IMR-90 (cell line): ENCODE results near the gene CALML3. TPM values are rescaled to one million over a fixed set of nuclear protein-coding genes. Genes with fewer than 3 reads are reported as not detected.

ENCODE experiments used
- ATAC-seq: fragments of 200-7000 bp; cut with Tn5 transposase; 2 replicates; pipeline ENCODE4 v1.9.1; 2020; ENCODE audit warnings: low read depth, mild to moderate bottlenecking, moderate library complexity
- BruUV-seq: library from RNA; stranded (reverse); fragments of 400-500 nt; replicated peaks from 2 replicates; lab custom pipeline; 2021; lab: Mats Ljungman, UMichigan
- CTCF ChIA-PET: fragments of 300-600 bp; formaldehyde crosslinking; extraction: SDS; loops from one replicate; lab custom pipeline; 2021; ENCODE audit warnings: antibody characterized with exemption; lab: Yijun Ruan, JAX
- POLR2A ChIA-PET: fragments of 300-600 bp; sonication (Branson Sonifier 250); formaldehyde crosslinking; loops from one replicate; lab custom pipeline; 2022; ENCODE audit warnings: antibody characterized with exemption; ENCODE audit not compliant: unreplicated experiment; lab: Charles Lee
- DNase-seq: peaks from one replicate; pipeline ENCODE4 v3.0.0; 2013
- H2AFZ ChIP-seq: replicated peaks from 2 replicates; pipeline ENCODE3; 2013; ENCODE audit warnings: low read length, mild to moderate bottlenecking; ENCODE audit not compliant: poor library complexity
- H2AK5ac ChIP-seq: 2 replicates; pipeline ENCODE4 v1.6.1; 2013; ENCODE audit warnings: low read depth, low read length, inconsistent platforms
- H2AK9ac ChIP-seq: replicated peaks from 2 replicates; pipeline ENCODE3; 2013; ENCODE audit warnings: mild to moderate bottlenecking, low read depth, low read length, moderate library complexity; ENCODE audit not compliant: poor library complexity
- H2BK120ac ChIP-seq: 2 replicates; pipeline ENCODE4 v1.6.1; 2013; ENCODE audit warnings: low read depth, low read length, inconsistent platforms
- H2BK15ac ChIP-seq: 3 replicates; pipeline ENCODE4 v1.6.1; 2013; ENCODE audit warnings: low read depth, low read length, inconsistent platforms
- H2BK20ac ChIP-seq: 2 replicates; pipeline ENCODE4 v1.6.1; 2013; ENCODE audit warnings: low read depth, mild to moderate bottlenecking, inconsistent platforms, low read length, moderate library complexity
- H2BK5ac ChIP-seq: 2 replicates; pipeline ENCODE4 v1.6.1; 2013; ENCODE audit warnings: mild to moderate bottlenecking, low read depth, low read length, inconsistent platforms; ENCODE audit not compliant: poor library complexity, severe bottlenecking
- H3K14ac ChIP-seq: replicated peaks from 2 replicates; pipeline ENCODE4 v1.6.1; 2013; ENCODE audit warnings: low read depth, low read length, inconsistent platforms
- H3K18ac ChIP-seq: 2 replicates; pipeline ENCODE4 v1.6.1; 2013; ENCODE audit warnings: low read depth, low read length, control low read depth
- H3K23ac ChIP-seq: 2 replicates; pipeline ENCODE4 v1.6.1; 2013; ENCODE audit warnings: low read depth, low read length, inconsistent platforms
- H3K27ac ChIP-seq: 2 replicates; pipeline ENCODE4 v1.5.1; 2013; ENCODE audit warnings: mild to moderate bottlenecking, control low read depth, low read length; ENCODE audit not compliant: insufficient read depth
- H3K27me3 ChIP-seq: 2 replicates; pipeline ENCODE4 v1.6.1; 2013; ENCODE audit warnings: low read length; ENCODE audit not compliant: control insufficient read depth, insufficient read depth
- H3K36me3 ChIP-seq: 2 replicates; pipeline ENCODE4 v1.6.1; 2013; ENCODE audit warnings: low read length, mixed read lengths; ENCODE audit not compliant: control insufficient read depth, insufficient read depth
- H3K4ac ChIP-seq: 2 replicates; pipeline ENCODE4 v1.6.1; 2013; ENCODE audit warnings: low read depth, low read length, inconsistent platforms
- H3K4me1 ChIP-seq: 2 replicates; pipeline ENCODE4 v1.6.1; 2013; ENCODE audit warnings: low read length, mixed read lengths; ENCODE audit not compliant: control insufficient read depth, insufficient read depth
- H3K4me2 ChIP-seq: 2 replicates; pipeline ENCODE4 v1.6.1; 2013; ENCODE audit warnings: low read depth, mild to moderate bottlenecking, control low read depth, low read length, moderate library complexity
- H3K4me3 ChIP-seq: 2 replicates; pipeline ENCODE4 v1.5.1; 2013; ENCODE audit warnings: low read depth, mild to moderate bottlenecking, control low read depth, low read length, moderate library complexity; ENCODE audit not compliant: insufficient read depth
- H3K56ac ChIP-seq: 2 replicates; pipeline ENCODE4 v1.6.1; 2013; ENCODE audit warnings: low read length, inconsistent platforms; ENCODE audit not compliant: insufficient read depth; ENCODE audit errors: extremely low read depth
- H3K79me1 ChIP-seq, 2 experiments: 2 replicates each; pipeline ENCODE4 v1.6.1; 2013; ENCODE audit warnings: low read length in 2 of 2, inconsistent platforms in 1 of 2, low read depth in 1 of 2
- H3K9ac ChIP-seq: 2 replicates; pipeline ENCODE4 v1.6.1; 2013; ENCODE audit warnings: low read depth, low read length, control low read depth
- H3K9me1 ChIP-seq: 2 replicates; pipeline ENCODE4 v1.6.1; 2013; ENCODE audit warnings: low read length, inconsistent platforms; ENCODE audit not compliant: insufficient read depth
- H3K9me3 ChIP-seq: 2 replicates; pipeline ENCODE4 v1.6.1; 2013; ENCODE audit warnings: low read length; ENCODE audit not compliant: control insufficient read depth, insufficient read depth
- H4K20me1 ChIP-seq: 2 replicates; pipeline ENCODE4 v1.6.1; 2013; ENCODE audit warnings: low read length, inconsistent platforms; ENCODE audit not compliant: insufficient read depth
- H4K5ac ChIP-seq: 2 replicates; pipeline ENCODE4 v1.6.1; 2013; ENCODE audit warnings: mild to moderate bottlenecking, low read depth, low read length, control low read depth
- H4K8ac ChIP-seq, 2 experiments: 2 replicates each; pipeline ENCODE4 v1.6.1; 2013; ENCODE audit warnings: low read depth in 2 of 2, low read length in 2 of 2, control low read depth in 1 of 2, inconsistent platforms in 1 of 2
- H4K91ac ChIP-seq: 2 replicates; pipeline ENCODE4 v1.6.1; 2013; ENCODE audit warnings: low read depth, low read length, inconsistent platforms; ENCODE audit not compliant: insufficient read depth
- CHD1 ChIP-seq: IDR thresholded peaks from 2 replicates; pipeline ENCODE4 v1.6.1; 2012; ENCODE audit warnings: low read depth, low read length, improper control_type of control experiment
- CTCF ChIP-seq: conservative IDR thresholded peaks from 2 replicates; pipeline ENCODE4 v1.5.1; 2012; ENCODE audit warnings: mild to moderate bottlenecking, low read depth, low read length, improper control_type of control experiment
- MAFK ChIP-seq: IDR thresholded peaks from 2 replicates; pipeline ENCODE4 v1.6.1; 2012; ENCODE audit warnings: low read depth, low read length, improper control_type of control experiment
- MAZ ChIP-seq: IDR thresholded peaks from 2 replicates; pipeline ENCODE4 v1.6.1; 2012; ENCODE audit warnings: low read depth, mild to moderate bottlenecking, low read length, improper control_type of control experiment, moderate library complexity, borderline replicate concordance
- POLR2A ChIP-seq: IDR thresholded peaks from 2 replicates; pipeline ENCODE4 v1.6.1; 2012; ENCODE audit warnings: mild to moderate bottlenecking, low read depth, low read length
- RCOR1 ChIP-seq: IDR thresholded peaks from 2 replicates; pipeline ENCODE4 v1.6.1; 2012; ENCODE audit warnings: mild to moderate bottlenecking, low read length, improper control_type of control experiment; ENCODE audit not compliant: insufficient replicate concordance
- SMC3 ChIP-seq: fragments of 150-350 bp; IDR thresholded peaks from 2 replicates; pipeline ENCODE4 v1.6.1; 2016; ENCODE audit warnings: low read depth, mild to moderate bottlenecking, antibody characterized with exemption, low read length, moderate library complexity
- USF2 ChIP-seq: fragments of 150-350 bp; IDR thresholded peaks from 2 replicates; pipeline ENCODE4 v1.6.1; 2017; ENCODE audit warnings: mild to moderate bottlenecking, antibody characterized with exemption, low read length, low read depth
- WGBS, 2 experiments: methylation state at CpG; one replicate each; pipeline versions ENCODE4 v1.1.5 to v1.1.7; 2013; ENCODE audit warnings: missing lambda C conversion rate in 2 of 2; ENCODE audit not compliant: insufficient read length in 1 of 2; ENCODE audit errors: extremely low coverage in 2 of 2; 5-methylcytosine and 5-hydroxymethylcytosine counted together
- dilution Hi-C: fragments of 300-500 bp; cut with HindIII; formaldehyde crosslinking; loops from one replicate; pipeline ENCODE4 v1.14.3; 2018; ENCODE audit warnings: low sequenced_read_pairs; ENCODE audit not compliant: unreplicated experiment
- in situ Hi-C: fragments of 300-500 bp; cut with MboI; formaldehyde crosslinking; loops from 3 replicates; pipeline ENCODE4 v1.14.3; 2019; ENCODE audit warnings: low sequenced_read_pairs, inconsistent platforms, mixed read lengths
- intact Hi-C: fragments of 100-400 bp; cut with micrococcal nuclease; formaldehyde crosslinking; loops from 2 replicates; pipeline ENCODE4 v1.10.0; 2022
- polyA plus RNA-seq, 3 experiments: library from polyadenylated mRNA; depleted of rRNA; stranded (reverse); fragments of >200 nt; gene quantifications; 2 replicates each; pipeline ENCODE4 v1.2.3, GENCODE V29; 2012; ENCODE audit warnings: low replicate concordance in 1 of 3
- total RNA-seq: library from RNA; depleted of rRNA; stranded (reverse); fragments of >200 nt; gene quantifications from 2 replicates; pipeline ENCODE4 v1.2.3, GENCODE V29; 2012

CALML3 gene
- total and polyA plus RNA-seq, 2 of the 4 experiments (the other 2 are of a cell fraction), result not detected

GRCh38 chr10:5514226-5514850 is 10.4 kb upstream of the CALML3 start:
- Histone ChIP-seq H2AFZ (no peak overlapping the region), H4K91ac (no peak overlapping the region), H3K27ac (no peak overlapping the region), H3K4me3 (no peak overlapping the region), H2BK20ac (no peak overlapping the region), H2BK5ac (no peak overlapping the region), H3K9ac (no peak overlapping the region), H2BK120ac (no peak overlapping the region), H2AK9ac (no peak overlapping the region), H4K5ac (no peak overlapping the region), H3K9me1 (no peaks in the 10 kb centered on the region), H3K14ac (no peak overlapping the region), H3K56ac (no peak overlapping the region), H4K8ac (no peak overlapping the region), H3K27me3 (peaks cover 27% of the 10 kb centered on the region), H3K4me2 (no peak overlapping the region), H3K9me3 (no peaks in the 10 kb centered on the region), H3K18ac (no peak overlapping the region), H4K20me1 (no peaks in the 10 kb centered on the region), H3K23ac (no peak overlapping the region), H3K4me1 (no peaks in the 10 kb centered on the region), H2AK5ac (no peak overlapping the region), H3K36me3 (no peaks in the 10 kb centered on the region), H3K4ac (no peak overlapping the region), H3K79me1 (no peaks in the 10 kb centered on the region), H2BK15ac (no peak overlapping the region)
- ChIA-PET CTCF (no interaction called here), POLR2A (no interaction called here)
- whole genome bisulfite sequencing, 2 experiments, result 75% methylated on average over 12 of the region's 16 CpGs; no CpG with 5 or more reads in 1 of the 2 experiments
- TF ChIP-seq CTCF, result no peak
- TF ChIP-seq MAZ, result no peak
- no peak for TF ChIP-seq CHD1
- TF ChIP-seq POLR2A, result no peak
- TF ChIP-seq RCOR1, result no peak
- no peak for TF ChIP-seq SMC3
- no peak for TF ChIP-seq USF2
- TF ChIP-seq MAFK, result no peak
- no TSS peak for BruUV-seq
- DNase-seq (no peak), ATAC-seq (no peak)
- intact Hi-C loops (no loop called here), in situ Hi-C loops (no loop called here), dilution Hi-C loops (no loop called here)
